A549 (cell line): ENCODE results near the gene HTRA1.

Experiments
- CTCF ChIP-seq: fragments of >200 bp; sonication (Bioruptor Twin); formaldehyde crosslinking; IDR thresholded peaks from 3 replicates; pipeline ENCODE4 v1.5.1; 2016
- EP300 ChIP-seq, 2 experiments: fragments of >200 bp; sonication (Bioruptor Twin); formaldehyde crosslinking; IDR thresholded peaks; 2 replicates in 1 of 2; 3 replicates in 1 of 2; pipeline ENCODE4 v1.6.1; 2016 to 2017
- FOSL2 ChIP-seq, 2 experiments: fragments of 450-650 bp in 1 of 2; fragments of >200 bp in 1 of 2; sonication (Bioruptor Twin) in 1 of 2; formaldehyde crosslinking; IDR thresholded peaks; 2 replicates each; pipeline versions ENCODE4 v1.5.0 to v1.6.1; 2016 to 2020; ENCODE audit warnings: mild to moderate bottlenecking in 1 of 2, moderate library complexity in 1 of 2
- KDM1A ChIP-seq: fragments of 200-600 bp; sonication (generic); IDR thresholded peaks from 2 replicates; pipeline ENCODE4 v1.6.1; 2016; ENCODE audit warnings: low read depth, mild to moderate bottlenecking
- POLR2A ChIP-seq: IDR thresholded peaks from 2 replicates; pipeline ENCODE4 v1.6.1; 2012; ENCODE audit warnings: mild to moderate bottlenecking, low read length
- RCOR1 ChIP-seq: fragments of 150-350 bp; IDR thresholded peaks from 2 replicates; pipeline ENCODE4 v1.6.1; 2014; ENCODE audit warnings: antibody characterized with exemption, low read length, low read depth
- RNF2 ChIP-seq: fragments of 200-600 bp; sonication (generic); IDR thresholded peaks from 2 replicates; pipeline ENCODE4 v1.6.1; 2016; ENCODE audit warnings: low read depth, mild to moderate bottlenecking, antibody characterized with exemption, moderate library complexity, borderline replicate concordance
- SMC3 ChIP-seq: fragments of >200 bp; sonication (Bioruptor Twin); formaldehyde crosslinking; IDR thresholded peaks from 3 replicates; pipeline ENCODE4 v1.6.1; 2018; ENCODE audit warnings: inconsistent platforms

DNA sequence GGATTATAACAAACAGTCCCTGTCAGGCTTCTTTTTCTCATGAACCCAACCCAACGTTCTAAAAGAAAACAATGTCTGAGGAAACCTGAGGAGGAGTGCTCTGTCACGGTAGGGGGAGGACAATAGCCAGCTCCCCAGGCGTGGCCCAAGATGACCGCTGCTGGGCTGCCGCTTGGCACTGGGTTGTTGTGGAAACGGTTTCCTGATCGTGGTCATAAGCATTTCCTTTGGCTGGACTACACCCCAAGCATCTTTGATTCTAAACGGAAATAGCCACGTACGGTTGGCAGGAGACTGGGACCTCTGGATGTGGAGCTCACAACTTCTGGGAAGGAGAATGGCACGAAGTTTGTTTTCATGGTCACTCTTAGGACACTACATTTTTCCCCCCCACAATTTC lies 68.8 kb downstream of the HTRA1 start:
- TF ChIP-seq CTCF (no peak), SMC3 (no peak), RNF2 (no peak), FOSL2 (IDR thresholded peaks at IDR 0.05) (no peak), FOSL2 (CRISPR knock-in tag; IDR thresholded peaks at IDR 0.05) (no peak), EP300 (IDR thresholded peaks at IDR 0.05) (no peak), RCOR1 (no peak), POLR2A (no peak), KDM1A (no peak)
